AG04450 (cell line): ENCODE data around the gene SPSB4. TPM values are rescaled to one million over a fixed set of nuclear protein-coding genes. Genes with fewer than 3 reads are reported as not detected.

ENCODE experiments used
- CTCF ChIA-PET: fragments of 300-600, 350-600 bp; formaldehyde crosslinking; extraction: SDS; loops from one replicate; lab custom pipeline; 2022; ENCODE audit warnings: antibody characterized with exemption, inconsistent platforms; lab: Charles Lee
- POLR2A ChIA-PET: fragments of 350-600 bp; formaldehyde crosslinking; extraction: SDS; loops from one replicate; lab custom pipeline; 2021; ENCODE audit warnings: antibody characterized with exemption, inconsistent platforms; lab: Yijun Ruan, JAX
- DNase-seq: peaks from one replicate; pipeline ENCODE4 v3.0.0-alpha.2; 2011; ENCODE audit warnings: low read depth, low spot score
- H3K27ac ChIP-seq: one replicate; pipeline ENCODE4 v1.5.1; 2012; ENCODE audit warnings: low read depth, low read length, control low read depth
- H3K27me3 ChIP-seq: one replicate; pipeline ENCODE4 v1.6.0; 2012; ENCODE audit warnings: low read length; ENCODE audit not compliant: control insufficient read depth, insufficient read depth
- H3K4me3 ChIP-seq: 2 replicates; pipeline ENCODE4 v1.5.1; 2011; ENCODE audit warnings: mild to moderate bottlenecking, low read depth, low read length, control low read depth
- H3K9me3 ChIP-seq: 2 replicates; pipeline ENCODE4 v1.5.1; 2012; ENCODE audit warnings: low read length; ENCODE audit not compliant: control insufficient read depth, insufficient read depth
- CTCF ChIP-seq: IDR thresholded peaks from 2 replicates; pipeline ENCODE4 v1.5.1; 2011; ENCODE audit warnings: low read depth, low read length, control low read depth, inconsistent platforms
- polyA plus RNA-seq: library from polyadenylated mRNA; depleted of rRNA; stranded (reverse); fragments of >200 nt; gene quantifications from 2 replicates; pipeline ENCODE4 v1.2.3, GENCODE V29; 2011

The SPSB4 gene
- polyA plus RNA-seq, 1 experiment, result not detected

- CTCF ChIA-PET, result no interaction called here
- Histone ChIP-seq H3K9me3 (no peaks in the 10 kb centered on the region), H3K4me3 (no peak overlapping the region), H3K27ac (no peak overlapping the region), H3K27me3 (no peaks in the 10 kb centered on the region)
- TF ChIP-seq CTCF, result no peak
- POLR2A ChIA-PET, result no interaction called here
- no peak for DNase-seq
Observed at GRCh38 chr3:141150931-141151330, 99.8 kb downstream of the SPSB4 start.

GRCh38 chr3:141151439-141151838 is 100.3 kb downstream of the SPSB4 start:
- no peak for TF ChIP-seq CTCF
- DNase-seq, result no peak
- H3K4me3 ChIP-seq, result no peak overlapping the region
- ChIA-PET CTCF (interaction anchor here (1.3 kb wide), 1 partner anchor 46 kb away, joined by 3 read pairs; no protein-coding TSS in a partner anchor), POLR2A (no interaction called here)
- no peak overlapping the region for H3K27ac ChIP-seq
- H3K27me3 ChIP-seq, result no peaks in the 10 kb centered on the region
- H3K9me3 ChIP-seq, result no peaks in the 10 kb centered on the region

DNA sequence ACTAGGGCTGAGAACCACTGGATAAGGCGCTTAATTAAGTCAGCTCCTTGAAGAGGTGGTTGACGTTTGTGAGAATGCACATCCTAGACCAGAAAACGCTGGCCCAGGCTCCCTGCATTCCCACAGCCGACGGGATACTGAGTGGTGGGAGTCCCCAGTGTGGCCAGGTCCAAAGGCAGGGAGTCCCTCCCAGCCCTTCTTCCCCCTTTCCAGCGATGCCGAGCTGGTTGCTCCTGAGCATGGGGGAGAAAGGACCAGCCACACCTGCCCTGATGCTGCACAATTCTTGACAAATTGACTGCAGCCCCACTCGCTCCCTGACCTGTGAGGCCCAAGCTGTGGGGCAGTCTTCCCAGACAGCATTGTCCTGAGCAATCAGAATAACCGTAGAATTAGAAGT is 101.0 kb downstream of the SPSB4 start:
- no peak for DNase-seq
- Histone ChIP-seq H3K9me3 (no peaks in the 10 kb centered on the region), H3K4me3 (no peak overlapping the region), H3K27me3 (no peaks in the 10 kb centered on the region), H3K27ac (no peak overlapping the region)
- POLR2A ChIA-PET, result no interaction called here
- TF ChIP-seq CTCF, result no peak
- CTCF ChIA-PET, result interaction anchor here (1.3 kb wide), 1 partner anchor 47 kb away, joined by 3 read pairs; no protein-coding TSS in a partner anchor

GRCh38 chr3:141152801-141153678 is 101.9 kb downstream of the SPSB4 start:
- POLR2A ChIA-PET, result no interaction called here

More at GRCh38 chr3:141152801-141153678, 101.9 kb downstream of the SPSB4 start:
- no peak for TF ChIP-seq CTCF
- CTCF ChIA-PET, result interaction anchor here (1.3 kb wide), 1 partner anchor 48 kb away, joined by 3 read pairs; no protein-coding TSS in a partner anchor
- no peak overlapping the region for H3K27ac ChIP-seq
- DNase-seq, result no peak
- H3K4me3 ChIP-seq, result no peak overlapping the region
- H3K9me3 ChIP-seq, result no peaks in the 10 kb centered on the region
- H3K27me3 ChIP-seq, result no peaks in the 10 kb centered on the region
